Measurements from ENCODE around the gene RIPK4. TPM values are rescaled to one million over a fixed set of nuclear protein-coding genes. Genes with fewer than 3 reads are reported as not detected.

The RIPK4 gene
- total RNA-seq, 1 donor from 2014 or later, result 2.9 TPM

DNA sequence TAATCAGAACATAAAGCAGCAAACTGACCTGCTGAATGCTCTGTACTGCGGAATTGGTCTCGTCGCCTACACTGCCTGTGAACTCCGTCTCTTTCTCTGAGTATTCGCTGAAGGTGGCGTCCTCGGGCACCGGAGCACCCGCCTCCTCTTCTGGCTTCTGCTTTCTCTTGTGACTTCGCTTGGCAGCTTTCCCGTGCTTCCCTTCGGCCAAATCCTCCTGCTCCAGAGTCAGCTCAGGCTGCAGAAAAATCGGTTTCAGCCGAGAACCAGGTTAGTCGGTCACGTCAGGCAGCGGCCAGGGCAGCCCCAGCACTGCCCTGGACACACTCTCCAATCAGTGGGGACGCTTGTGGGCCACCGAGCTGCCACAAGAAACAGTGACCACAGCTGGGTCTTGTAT is 35.8 kb upstream of the RIPK4 start:
- no peak overlapping the region for H3K4me3 Mint-ChIP-seq (ENCODE audit: unreplicated experiment)
- DNase-seq, result no peak
- peaks cover 7% of the 10 kb centered on the region for H3K36me3 Mint-ChIP-seq (ENCODE audit: unreplicated experiment)
- H3K27me3 Mint-ChIP-seq (ENCODE audit: unreplicated experiment), result no peaks in the 10 kb centered on the region
- H3K9me3 Mint-ChIP-seq (ENCODE audit: unreplicated experiment), result peaks cover 2% of the 10 kb centered on the region
- TF ChIP-seq, protein P1, sequence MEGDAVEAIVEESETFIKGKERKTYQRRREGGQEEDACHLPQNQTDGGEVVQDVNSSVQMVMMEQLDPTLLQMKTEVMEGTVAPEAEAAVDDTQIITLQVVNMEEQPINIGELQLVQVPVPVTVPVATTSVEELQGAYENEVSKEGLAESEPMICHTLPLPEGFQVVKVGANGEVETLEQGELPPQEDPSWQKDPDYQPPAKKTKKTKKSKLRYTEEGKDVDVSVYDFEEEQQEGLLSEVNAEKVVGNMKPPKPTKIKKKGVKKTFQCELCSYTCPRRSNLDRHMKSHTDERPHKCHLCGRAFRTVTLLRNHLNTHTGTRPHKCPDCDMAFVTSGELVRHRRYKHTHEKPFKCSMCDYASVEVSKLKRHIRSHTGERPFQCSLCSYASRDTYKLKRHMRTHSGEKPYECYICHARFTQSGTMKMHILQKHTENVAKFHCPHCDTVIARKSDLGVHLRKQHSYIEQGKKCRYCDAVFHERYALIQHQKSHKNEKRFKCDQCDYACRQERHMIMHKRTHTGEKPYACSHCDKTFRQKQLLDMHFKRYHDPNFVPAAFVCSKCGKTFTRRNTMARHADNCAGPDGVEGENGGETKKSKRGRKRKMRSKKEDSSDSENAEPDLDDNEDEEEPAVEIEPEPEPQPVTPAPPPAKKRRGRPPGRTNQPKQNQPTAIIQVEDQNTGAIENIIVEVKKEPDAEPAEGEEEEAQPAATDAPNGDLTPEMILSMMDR (IDR thresholded peaks at IDR 0.05; ENCODE audit: partially characterized antibody, unreplicated experiment), result no peak
- no peak overlapping the region for H3K27ac Mint-ChIP-seq (ENCODE audit: unreplicated experiment)
- peaks cover 8% of the 10 kb centered on the region for H3K4me1 Mint-ChIP-seq (ENCODE audit: low read depth, unreplicated experiment)

DNA sequence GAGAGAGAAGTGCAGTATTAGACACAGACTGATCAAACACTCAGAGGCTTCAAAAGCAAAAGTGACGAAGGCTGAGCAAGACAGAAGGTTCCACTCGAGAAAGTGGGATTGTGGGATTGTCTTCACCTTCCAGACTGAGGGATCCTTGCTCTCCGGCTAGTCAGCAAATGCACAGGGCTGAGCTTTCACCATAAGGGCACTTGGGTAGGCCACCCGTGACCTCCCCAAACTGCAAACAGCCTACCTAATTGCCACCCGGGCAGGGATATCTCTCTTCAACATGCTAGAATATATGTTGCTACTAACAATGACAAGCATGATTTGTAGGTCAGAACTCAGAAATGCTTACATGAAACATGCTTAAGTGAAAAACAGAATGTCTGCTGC is 35.3 kb upstream of the RIPK4 start:
- peaks cover 7% of the 10 kb centered on the region for H3K36me3 Mint-ChIP-seq (ENCODE audit: unreplicated experiment)
- H3K4me1 Mint-ChIP-seq (ENCODE audit: low read depth, unreplicated experiment), result peaks cover 8% of the 10 kb centered on the region
- H3K27me3 Mint-ChIP-seq (ENCODE audit: unreplicated experiment), result no peaks in the 10 kb centered on the region
- peaks cover 2% of the 10 kb centered on the region for H3K9me3 Mint-ChIP-seq (ENCODE audit: unreplicated experiment)
- H3K27ac Mint-ChIP-seq (ENCODE audit: unreplicated experiment), result no peak overlapping the region
- no peak overlapping the region for H3K4me3 Mint-ChIP-seq (ENCODE audit: unreplicated experiment)
- no peak for DNase-seq
- TF ChIP-seq, protein P1 (IDR thresholded peaks at IDR 0.05; ENCODE audit: partially characterized antibody, unreplicated experiment), result no peak

DNA sequence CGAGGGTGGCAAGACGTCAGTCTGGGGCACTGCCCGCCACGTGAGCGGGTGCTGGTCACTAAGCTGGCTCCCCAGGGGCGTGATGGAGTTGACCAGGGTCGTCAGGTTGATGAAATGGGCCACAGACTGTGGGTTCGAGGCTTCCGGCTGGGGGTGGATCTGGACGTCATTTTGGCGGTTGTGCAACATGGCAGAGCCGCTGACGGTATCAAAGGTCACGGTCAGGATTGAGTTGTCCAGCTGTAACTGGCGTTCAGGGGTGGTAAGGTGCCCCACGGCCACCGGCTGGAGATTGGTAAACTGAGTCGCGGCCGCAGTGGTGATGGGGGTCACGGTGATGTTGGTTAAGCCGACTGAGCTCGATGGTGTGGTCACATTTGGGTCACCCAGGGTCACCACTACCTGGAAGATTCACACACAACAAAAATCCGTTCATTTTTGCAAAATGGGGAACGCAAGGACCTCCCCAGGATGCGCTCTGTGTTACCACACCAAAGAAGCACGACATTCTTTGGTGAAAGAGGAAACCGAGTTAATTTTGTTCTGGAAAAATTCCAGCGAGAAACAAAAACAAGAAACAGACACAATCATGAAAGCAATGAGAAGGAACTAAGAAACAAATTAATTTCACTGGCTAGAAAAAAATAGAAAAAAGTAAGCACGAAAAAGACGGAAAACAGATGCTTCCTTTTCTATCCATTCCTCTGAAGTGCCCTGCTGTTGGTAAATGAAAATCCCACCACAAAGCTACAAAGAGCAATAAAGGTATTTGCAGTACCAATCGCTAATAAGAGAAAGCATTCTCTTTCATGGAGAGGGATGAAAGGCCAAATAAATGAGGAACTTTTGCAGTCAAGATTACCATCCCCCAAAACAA is 34.7 kb upstream of the RIPK4 start:
- no peak overlapping the region for H3K27ac Mint-ChIP-seq (ENCODE audit: unreplicated experiment)
- peaks cover under 1% of the 10 kb centered on the region for H3K36me3 Mint-ChIP-seq (ENCODE audit: unreplicated experiment)
- peaks cover 8% of the 10 kb centered on the region for H3K4me1 Mint-ChIP-seq (ENCODE audit: low read depth, unreplicated experiment)

DNA sequence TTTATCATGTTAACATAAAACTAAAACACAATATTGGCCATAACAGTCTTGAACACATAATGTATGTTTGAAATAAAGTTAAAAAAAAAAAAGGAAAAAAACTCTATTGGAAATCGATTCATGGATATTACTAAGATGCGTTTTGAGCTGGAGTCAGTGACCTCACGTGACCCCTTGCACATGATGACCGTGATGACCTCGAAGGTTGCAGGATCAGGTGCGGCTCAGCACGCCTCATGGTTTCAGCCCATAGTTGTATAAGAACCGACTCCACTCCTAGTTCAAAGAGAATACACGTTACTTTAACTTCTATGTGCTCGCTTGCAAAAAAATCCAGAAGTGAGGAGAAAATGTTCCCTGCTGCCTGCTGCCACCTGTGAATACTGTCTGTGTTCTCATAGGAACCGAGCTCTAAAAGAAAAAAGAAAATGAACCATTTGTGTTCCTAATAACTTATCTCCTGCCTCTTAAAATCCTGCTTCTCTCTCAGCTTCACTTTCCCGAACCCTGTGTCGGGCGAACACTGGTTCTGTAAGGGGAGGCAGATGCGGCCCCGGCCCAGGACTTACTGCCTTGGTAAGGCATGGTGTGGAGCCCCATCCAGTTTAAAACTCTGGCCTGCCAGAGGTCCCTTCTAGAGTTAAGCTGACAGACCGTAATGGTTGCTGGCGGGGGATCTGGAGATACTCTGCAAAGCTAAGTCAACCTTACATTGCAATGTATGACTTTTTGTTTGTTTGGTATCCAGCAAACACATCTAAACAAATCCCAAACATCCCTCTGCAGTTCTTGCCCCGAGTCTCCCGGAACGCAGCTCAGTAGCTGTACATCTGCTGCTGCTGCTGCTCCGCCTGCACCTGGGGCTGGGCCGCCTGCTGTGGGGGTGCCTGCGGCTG is 33.8 kb upstream of the RIPK4 start:
- Mint-ChIP-seq H3K27ac (ENCODE audit: unreplicated experiment) (no peak overlapping the region), H3K4me1 (ENCODE audit: low read depth, unreplicated experiment) (peaks cover 8% of the 10 kb centered on the region), H3K4me3 (ENCODE audit: unreplicated experiment) (peak overlapping the region; percentile 12), H3K36me3 (ENCODE audit: unreplicated experiment) (no peaks in the 10 kb centered on the region), H3K9me3 (ENCODE audit: unreplicated experiment) (no peaks in the 10 kb centered on the region), H3K27me3 (ENCODE audit: unreplicated experiment) (no peaks in the 10 kb centered on the region)
- TF ChIP-seq, protein P1 (IDR thresholded peaks at IDR 0.05; ENCODE audit: partially characterized antibody, unreplicated experiment), result no peak
- DNase-seq, result no peak

More for the DNA sequence above, 34.7 kb upstream of the RIPK4 start:
- Mint-ChIP-seq H3K4me3 (ENCODE audit: unreplicated experiment) (no peak overlapping the region), H3K9me3 (ENCODE audit: unreplicated experiment) (no peaks in the 10 kb centered on the region), H3K27me3 (ENCODE audit: unreplicated experiment) (no peaks in the 10 kb centered on the region)
- DNase-seq, result no peak
- TF ChIP-seq, protein P1 (IDR thresholded peaks at IDR 0.05; ENCODE audit: partially characterized antibody, unreplicated experiment), result no peak

Data from glutamatergic neuron (in vitro differentiated cells).